Measurements from ENCODE around the gene UBE2G2.

Gene UBE2G2

GRCh38 chr21:44762221-44763049 is 39.2 kb downstream of the UBE2G2 start:
- DNase-seq = no peak

DNA sequence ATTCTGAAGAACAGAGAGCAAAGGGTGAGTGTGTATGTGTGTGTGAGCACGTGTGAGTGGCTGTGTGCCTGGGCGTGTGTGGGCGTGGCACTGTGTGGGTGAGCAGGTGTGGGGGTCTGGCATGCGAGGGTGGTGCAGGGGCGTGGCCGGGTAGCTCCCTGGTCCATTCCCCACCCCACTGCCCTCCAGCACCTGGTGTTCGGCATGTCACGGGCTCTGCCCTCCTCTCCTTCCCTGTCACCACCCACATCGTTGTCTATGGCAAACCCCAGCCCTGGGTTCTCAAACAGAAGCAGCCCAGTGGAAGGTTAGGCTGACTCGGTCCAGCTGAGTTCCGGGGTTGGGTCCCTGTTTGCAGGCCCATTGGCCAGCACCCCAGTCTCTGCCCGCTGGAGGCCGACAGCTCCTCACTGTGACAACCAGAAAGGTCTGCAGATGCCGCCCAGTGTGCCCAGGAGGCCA is 39.8 kb downstream of the UBE2G2 start:
- no peak for DNase-seq

GRCh38 chr21:44761011-44761729 is 40.5 kb downstream of the UBE2G2 start:
- DNase-seq = no peak

DNA sequence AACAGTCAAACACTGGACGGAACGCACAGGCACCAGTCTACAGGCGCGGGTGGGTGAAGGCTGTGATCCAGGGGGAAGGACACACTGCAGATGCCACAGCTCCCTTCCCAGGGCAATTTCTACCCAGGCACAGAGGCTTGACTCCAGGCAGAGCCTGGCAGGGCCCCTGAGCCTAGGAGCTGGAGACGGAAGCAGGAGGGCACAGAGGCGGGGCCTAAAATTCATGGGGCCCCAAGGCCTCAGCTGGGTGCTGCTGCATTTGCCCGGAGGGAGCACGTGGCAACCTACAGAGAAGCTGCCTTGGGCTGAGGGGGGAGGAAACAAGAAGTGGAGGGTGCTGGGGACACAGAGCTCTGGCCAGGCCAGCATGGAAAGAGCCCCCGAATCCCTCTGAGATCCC is 41.2 kb downstream of the UBE2G2 start:
- DNase-seq = no peak

GRCh38 chr21:44759628-44760285 is 41.9 kb downstream of the UBE2G2 start:
- DNase-seq = no peak

- DNase-seq = no peak
Observed at GRCh38 chr21:44758781-44759627, 42.6 kb downstream of the UBE2G2 start.

DNA sequence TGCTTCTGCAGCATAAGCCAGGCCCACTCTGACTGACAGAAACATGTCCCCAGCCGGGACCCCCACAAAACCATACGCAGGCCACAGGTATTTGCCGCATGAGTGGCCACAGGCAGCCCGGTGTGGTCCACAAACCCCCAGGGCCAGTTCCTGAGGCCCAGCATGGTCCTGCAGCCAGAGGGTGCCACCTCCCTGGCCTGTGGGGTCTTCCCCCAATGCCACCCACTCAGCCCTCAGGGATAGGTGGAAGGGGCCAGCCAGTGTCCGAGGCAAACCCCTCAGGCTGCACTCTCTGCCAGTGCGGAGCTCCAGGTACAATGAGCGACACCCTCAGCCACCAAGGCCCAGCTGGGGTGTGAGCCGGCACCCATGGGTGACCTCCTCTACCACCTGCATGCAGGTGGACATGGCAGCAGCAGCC is 43.5 kb downstream of the UBE2G2 start:
- no peak for DNase-seq

DNA sequence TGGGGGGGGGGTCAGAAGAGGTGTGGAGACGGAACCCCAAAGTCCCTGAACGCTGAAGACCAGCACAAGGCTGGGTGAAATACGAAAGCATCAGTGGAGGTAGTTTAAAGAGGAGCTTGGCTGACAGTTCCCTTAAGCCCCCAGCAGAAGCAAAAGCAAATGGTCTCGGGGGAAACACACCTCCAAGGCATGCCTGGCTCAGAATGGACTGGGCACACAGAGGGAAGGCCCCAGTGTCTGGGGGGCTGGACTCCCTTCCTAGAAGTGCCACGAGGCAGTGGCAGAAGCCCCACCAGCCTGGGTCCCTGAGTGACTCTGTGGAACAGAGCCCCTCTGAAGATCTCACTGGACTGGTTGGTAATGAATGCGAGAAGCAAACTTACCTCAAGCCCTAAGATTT is 43.9 kb downstream of the UBE2G2 start:
- no peak for DNase-seq

DNA sequence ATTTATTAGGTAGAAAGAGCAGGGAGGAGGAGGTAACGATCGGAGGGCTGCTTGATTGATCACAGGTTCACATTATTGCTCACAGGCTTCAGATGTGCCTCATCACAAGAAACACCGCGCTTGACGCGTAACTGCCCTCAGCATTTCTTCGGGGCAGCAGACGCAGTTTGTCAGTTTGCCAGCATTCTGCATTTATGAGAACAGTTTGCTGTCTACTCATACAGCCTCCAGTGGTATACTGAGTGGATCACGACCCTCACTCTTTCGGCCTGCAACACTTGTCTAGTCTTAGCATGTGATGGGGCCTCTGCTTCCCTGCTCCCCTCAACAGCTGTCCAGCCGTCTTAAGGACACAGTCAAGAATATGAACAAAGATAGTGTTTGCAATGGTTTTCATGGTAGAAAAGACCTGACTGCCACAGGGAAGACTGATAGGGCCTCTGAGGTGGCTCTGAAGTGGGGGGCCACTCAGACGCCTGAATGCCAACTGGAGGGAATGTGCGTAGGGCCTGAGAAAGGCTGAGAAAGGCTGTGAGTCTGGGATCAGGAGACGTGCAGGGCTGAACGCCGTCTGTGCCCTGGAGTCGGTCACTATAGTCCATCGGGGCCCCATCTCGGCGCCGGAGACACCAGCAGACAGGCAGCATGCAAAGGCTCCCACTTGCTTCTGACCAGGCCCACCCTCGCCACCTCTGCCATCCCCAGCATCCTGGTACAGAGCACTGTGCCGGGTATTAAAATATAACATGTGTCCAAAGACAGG is 45.0 kb downstream of the UBE2G2 start:
- DNase-seq = no peak

DNA sequence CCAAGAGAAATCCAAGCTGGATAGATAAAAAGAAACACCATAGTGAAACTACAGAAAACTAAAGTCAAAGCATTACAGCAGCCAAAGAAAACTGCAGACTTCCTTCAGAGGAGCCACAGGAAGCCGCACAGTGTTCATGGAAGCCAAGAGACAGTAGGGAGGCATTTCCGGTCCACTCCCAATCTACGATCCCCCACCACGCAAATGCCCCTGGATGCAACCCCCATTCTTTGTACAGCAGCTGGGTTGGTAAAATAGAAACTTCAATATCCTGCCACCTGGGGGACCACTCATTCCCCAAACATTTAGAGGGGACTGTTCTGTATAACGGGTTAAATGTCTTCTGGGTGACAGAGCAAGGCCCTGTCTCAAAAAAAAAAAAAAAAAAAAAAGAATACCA is 46.4 kb downstream of the UBE2G2 start:
- DNase-seq = no peak

GRCh38 chr21:44753357-44753756 is 48.3 kb downstream of the UBE2G2 start:
- no peak for DNase-seq

GRCh38 chr21:44752671-44753235 is 48.9 kb downstream of the UBE2G2 start:
- peak in 1 of 2 donors; percentile 24 for DNase-seq

- DNase-seq = no peak
Observed at GRCh38 chr21:44751799-44752636, 49.6 kb downstream of the UBE2G2 start.

- no peak for DNase-seq
Observed at GRCh38 chr21:44751186-44751798, 50.3 kb downstream of the UBE2G2 start.

DNA sequence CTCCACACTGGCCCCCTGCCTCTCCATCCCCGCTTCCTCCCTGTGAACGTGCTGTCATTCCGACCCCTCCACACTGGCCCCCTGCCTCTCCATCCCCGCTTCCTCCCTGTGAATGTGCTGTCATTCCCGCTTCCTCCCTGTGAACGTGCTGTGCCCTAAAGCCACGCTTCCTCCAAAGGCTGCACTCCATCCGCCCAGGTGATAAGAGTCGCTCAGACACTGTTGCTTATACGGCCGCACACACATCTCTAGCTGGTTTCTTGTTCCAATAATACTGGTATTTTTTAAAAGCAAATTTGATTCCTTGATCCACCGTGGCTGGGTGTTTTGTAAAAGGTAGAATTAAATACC is 51.0 kb downstream of the UBE2G2 start:
- DNase-seq = no peak

DNA sequence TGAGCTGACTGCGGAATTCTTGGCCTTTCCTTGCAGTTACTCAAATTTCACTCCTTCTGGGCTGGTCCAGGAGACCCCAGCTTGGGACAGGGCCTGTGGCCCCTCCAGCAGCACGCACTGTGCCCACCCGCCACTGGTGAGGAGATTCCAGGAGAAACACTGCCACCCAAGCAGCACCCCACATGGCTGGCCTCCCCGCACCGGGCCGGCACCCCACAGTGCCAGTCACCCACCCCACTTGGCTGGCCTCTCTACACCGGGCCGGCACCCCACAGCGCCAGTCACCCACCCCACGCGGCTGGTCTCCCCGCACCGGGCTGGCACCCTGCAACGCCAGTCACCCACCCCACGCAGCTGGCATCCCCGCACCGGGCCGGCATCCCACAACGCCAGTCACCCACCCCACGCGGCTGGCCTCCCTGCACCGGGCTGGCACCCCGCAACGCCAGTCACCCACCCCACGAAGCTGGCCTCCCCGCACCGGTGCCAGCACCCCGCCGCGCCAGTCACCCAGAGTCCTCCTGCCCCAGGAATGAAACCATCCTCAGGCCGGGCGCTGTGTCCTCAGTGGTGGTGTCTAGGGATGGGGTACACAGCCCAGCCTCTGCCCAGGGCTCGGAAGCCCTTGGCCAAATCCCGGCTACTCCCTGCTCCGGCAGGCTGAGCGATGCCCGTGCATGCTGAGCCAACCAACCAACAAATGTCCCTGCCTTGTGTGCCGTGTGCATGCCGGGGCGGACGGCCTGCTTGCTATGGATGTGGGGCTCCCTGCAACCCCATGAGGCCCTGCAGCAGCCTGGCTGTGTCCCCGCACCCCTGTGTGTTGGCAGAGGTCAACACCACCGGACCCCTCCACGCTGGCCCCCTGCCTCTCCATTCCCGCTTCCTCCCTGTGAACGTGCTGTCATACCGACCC is 51.6 kb downstream of the UBE2G2 start:
- DNase-seq = no peak

- no peak for DNase-seq
Observed at GRCh38 chr21:44749116-44749758, 52.4 kb downstream of the UBE2G2 start.

- no peak for DNase-seq
Observed at GRCh38 chr21:44748621-44749020, 53.0 kb downstream of the UBE2G2 start.
